GM19025 (cell line): ENCODE data around the gene EFCAB14.
"Not testable (repeated sequence)": the region's sequence is repeated elsewhere in the genome, so short reads cannot be mapped to it uniquely, and the experiment has no call there.

Experiments used
- ATAC-seq: cut with Tn5 transposase; IDR thresholded peaks from one replicate; pipeline ENCODE4 v1.9.1; 2021; ENCODE audit warnings: mild to moderate bottlenecking, low read depth, moderate library complexity; ENCODE audit not compliant: unreplicated experiment

The EFCAB14 gene

DNA sequence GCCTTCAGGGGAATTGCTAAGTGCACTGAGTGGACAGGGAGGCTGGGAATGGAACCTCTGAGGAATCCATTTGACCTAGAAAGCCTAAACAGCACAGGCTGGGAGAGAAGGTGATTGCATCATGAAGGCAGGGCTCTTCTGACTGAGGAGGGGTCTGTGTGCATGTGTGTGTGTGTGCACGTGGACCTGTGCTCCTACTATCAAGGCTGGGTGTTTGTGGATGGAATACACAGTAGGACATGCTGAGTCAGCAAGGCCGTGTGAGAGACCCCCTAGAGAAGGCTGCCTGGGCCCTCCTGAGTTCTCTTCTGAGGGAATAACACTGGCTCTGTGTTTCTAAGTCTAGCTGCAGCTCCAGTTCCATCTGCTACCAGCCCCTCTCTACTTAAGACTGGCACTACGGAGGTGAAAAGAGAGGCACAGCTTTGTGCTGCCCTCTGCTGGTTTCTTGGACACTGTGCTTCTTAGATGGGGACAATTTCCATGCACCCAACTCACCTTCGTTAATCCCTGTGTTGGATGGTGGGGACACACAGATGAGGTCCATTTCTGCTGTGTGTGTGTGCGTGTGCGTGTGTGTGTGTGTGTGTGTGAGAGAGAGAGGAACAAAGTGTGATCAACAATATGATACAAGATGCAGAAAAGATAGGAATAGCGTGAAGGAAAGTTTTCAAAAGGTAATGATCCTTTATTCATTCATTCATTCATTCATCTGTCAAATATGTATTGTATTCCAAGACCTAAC is 6.2 kb upstream of the EFCAB14 start:
- ATAC-seq, result peak; percentile 75

DNA sequence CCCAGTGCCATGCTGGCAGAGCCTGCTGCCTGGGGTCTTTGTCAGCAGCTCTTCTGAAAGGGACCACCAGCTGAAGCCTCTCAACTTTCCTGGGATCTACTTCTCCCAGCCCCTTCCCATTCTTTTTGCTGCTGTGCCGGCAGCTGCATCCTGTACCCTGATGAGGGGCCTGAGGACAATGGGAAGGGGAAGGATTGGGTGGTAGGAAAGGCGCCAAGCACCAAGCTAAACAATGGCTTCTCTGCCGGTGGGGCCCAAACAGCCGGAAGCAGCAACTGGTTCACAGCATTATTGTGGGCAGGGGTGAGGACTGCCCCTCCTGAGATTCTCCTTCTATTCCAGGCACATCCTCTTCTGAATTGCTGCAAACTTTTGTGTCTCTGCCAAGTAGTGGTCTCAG is 5.0 kb upstream of the EFCAB14 start:
- ATAC-seq, result no peak

DNA sequence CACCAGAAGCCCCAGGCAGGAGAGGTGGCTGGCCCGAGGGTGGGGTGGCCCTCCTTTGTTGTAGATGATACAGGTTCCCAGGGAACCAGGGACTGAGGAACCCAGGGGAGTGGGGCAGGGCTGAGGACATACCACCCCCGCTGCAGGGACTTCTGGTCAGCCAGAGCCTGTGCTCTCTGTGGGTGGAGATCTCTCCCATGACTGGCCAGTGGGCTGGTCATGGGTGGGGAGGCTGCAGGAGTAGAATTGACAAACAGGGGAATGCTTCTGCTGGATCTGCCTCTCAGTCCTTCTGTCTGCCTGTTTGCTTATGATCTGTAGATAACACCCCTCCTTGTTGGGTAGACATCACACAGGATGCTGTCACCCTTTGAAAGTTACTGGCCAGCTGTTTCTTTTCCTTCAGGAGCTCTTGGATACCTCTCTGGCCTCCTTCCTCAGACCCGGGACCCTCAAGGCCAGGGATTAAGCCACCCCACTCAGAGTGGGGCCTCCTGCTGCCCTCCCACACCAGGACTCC is 2.8 kb upstream of the EFCAB14 start:
- no peak for ATAC-seq

DNA sequence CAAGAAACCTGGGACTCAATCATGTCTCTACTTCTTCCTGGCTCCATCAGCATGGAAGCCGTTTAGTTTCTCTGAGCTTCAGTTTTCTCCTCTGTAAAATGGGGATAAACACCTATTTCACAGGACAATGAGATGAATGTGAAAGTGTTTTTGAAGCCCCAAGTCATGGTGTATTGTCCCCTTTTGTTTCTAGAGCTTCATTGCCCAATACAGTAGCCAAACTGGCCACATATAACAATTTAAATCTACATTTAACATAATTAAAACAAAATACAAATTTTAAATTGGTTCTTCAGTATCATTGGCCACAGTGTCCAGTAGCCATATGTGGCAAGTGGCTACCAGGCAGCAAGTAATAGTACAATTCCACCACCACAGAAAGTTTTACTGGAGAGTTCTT is 2.3 kb upstream of the EFCAB14 start:
- no peak for ATAC-seq

DNA sequence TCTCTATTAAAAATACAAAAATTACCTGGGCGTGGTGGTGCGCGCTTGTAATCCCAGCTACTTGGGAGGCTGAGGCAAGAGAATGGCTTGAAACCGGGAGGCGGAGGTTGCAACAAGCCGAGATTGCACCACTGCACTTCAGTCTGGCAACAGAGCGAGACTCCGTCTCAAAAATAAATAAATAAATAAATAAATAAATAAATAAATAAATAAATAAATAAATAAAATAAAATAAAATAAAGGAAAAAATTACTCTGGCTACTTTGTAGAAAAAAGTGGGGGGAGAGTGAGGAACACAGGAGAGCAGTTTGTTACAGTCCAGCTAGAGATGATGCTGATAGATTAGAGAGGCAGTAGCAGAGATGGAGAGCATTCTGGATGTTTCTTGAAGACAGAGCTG is 1.4 kb upstream of the EFCAB14 start:
- ATAC-seq, result not testable (repeated sequence)

DNA sequence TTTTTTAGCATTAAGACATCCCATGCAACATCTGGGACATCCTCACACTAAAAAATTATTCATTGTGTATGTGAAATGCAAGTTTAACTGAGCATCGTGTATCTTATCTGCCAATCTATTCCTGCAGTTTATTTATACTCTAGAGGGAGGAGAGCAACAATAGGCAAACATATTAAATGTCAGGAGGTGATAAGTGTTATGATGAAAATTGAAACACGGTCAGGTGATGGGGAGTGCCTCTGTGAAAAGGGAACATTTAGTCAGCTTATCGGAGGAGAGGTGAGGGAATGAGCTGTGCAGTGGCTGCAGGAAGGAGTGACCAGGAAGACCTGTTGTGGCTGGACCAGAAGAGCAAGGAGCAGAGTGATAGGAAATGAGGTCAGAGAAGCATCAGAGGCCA is 775 bp upstream of the EFCAB14 start:
- ATAC-seq, result no peak

DNA sequence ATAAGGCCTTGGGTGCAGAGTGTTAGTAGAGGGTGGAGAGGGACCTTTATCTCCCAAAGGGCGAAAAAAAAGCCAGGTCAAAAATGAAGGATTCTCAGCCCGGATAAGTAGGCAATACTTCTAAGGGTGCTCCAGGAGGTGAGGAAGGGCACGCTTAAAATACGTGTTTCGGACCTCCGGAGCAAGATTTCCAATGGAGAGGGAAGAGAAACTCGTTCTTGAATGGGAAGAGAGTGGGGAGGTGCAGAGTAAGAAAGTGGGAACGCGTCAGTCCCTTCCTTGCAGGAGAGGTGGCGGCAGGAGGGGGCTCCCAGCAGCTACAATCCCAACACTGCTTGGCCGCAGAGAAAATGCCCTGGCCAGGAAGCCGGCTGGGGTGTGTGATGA is 581 bp downstream of the EFCAB14 start:
- ATAC-seq, result no peak

DNA sequence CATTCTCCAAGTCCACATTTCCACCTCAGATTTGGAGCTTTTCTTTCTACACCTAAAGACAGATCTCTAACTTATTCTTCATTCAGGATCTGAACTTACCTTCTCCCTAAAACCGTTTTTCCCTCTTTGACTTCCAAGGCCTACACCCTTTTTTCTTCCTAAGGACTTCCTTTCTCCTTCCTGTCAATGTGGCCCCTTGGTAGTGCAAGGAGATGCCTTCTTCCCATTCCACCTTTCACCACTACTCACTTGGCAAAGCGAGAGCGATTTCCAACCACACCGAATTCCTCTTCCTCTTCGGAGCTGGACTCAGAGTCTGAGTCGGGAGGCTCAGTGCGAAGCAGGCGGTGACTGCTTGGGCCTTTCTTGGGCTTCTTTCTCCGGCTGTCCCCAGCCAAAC is 1.3 kb downstream of the EFCAB14 start:
- no peak for ATAC-seq

DNA sequence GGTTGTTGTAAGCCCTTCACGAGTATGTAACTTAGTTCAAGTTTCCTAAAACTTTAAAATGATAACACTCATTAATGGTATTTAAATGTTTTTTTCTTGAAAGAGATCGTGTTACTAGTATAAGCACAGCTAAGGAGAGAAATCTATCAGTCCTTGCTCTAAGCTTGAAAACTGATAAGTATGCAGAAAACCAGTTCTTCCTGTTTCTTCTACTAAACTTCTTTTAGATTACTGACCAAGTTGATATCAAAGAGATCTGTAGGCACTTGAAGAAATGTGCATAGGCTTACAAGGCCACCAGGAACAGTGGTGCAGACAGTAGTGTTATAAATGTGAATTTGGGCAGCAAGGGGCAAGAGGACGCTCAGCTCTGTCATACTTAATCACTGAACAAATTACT is 3.9 kb downstream of the EFCAB14 start:
- no peak for ATAC-seq

DNA sequence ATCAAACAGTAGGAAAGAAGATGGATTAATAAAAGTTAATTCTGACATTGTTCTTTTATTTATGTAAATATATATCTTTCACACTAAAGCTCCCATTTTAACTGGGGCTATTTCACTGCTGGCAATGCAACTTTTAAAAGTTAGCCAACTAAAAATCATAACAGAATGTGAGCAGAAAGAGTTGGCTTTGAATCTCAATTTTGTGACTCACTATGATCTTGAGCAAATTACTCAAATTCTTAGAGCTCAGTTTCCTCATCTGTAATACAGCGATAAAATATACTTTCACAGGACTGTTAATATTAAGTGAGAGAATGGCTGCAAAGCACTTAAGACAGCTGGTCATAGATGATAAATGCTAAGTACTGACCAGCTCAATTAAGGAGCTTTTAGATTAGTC is 10.8 kb downstream of the EFCAB14 start:
- ATAC-seq, result no peak

DNA sequence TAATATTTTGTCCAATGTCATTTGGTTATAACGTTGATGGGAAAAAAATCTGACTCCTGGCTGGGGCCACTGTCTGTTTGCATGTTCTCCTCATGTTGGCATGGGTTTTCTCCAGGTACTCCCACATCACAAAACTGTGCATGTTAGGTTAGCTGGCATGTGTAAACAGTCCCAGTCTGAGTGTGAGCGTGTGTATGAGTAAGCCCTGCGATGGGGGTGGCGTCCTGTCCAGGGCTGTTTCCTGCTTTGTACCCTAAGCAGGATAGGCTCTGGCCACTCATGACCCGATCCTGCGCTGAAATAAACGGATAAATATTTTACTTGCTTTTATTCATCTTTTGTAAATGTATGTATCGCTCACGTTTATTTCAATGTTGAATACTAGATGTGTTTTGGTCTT is 13.5 kb downstream of the EFCAB14 start:
- no peak for ATAC-seq

DNA sequence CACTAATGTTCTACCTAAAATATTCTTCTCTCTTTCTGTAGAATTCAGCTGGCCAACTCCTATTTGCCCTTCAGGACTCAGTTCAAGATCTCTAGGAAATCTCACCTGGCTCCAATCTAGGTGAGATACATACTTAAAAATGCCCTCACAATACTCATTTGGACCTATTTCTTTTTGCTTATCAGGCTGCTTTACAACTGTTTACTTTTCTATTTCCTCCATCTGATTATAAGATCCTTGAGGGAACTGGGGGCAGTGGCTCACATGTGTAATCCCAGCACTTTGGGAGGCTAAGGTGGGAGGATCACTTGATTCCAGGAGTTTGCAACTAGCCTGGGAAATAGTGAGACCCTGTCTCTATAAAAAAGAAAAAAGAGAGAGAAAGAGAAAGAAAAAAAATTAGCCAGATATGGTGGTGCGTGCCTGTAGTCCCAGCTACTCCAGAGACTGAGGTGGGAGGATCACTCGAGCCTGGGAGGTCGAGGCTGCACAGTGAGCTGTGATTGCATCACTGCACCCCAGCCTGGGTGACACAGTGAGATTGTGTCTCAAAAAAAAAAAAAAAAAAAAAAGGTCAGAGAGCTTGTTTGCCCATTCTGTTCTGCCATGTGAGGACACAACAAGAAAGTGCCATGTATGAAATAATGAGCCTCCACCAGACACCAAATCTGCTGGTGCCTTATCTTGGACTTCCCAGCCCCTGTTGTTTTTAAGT is 14.8 kb downstream of the EFCAB14 start:
- ATAC-seq, result no peak

DNA sequence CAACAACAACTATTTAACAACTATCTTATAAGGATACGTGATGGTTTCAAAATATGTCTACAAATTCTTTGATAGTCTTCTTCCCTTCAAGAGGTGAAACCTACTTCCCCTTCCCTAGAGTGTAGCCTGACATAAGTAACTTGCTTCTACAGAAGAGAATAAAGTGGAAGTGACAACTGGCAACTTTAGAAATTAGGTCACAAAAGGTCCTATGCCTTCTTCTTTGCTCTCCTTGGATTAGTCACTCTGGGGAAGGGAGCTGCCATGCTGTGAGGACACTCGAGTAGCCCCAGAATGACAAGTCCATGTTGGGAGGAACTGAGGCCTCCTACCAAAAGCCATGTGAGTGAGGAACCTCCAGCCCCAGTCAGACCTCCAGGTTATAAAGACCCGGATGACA is 19.2 kb downstream of the EFCAB14 start:
- ATAC-seq, result no peak

DNA sequence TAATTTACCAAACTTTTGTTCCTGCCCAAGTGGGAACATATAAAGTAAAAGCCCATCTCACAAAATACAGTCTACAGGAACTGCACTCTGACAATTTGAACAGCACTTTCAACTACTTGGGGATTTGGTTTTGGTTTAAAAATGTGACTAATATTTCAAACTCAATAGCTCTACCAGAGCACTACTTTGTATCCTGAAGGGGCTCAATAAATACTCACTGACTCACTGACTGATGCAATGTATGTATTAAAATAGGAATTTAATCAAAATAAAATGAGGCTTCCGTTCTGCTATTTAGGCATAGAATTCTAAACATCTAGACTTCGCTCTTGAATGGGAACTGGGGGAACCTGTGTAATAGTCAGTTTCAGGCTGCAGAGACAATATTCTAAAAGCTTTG is 21.9 kb downstream of the EFCAB14 start:
- ATAC-seq, result no peak

DNA sequence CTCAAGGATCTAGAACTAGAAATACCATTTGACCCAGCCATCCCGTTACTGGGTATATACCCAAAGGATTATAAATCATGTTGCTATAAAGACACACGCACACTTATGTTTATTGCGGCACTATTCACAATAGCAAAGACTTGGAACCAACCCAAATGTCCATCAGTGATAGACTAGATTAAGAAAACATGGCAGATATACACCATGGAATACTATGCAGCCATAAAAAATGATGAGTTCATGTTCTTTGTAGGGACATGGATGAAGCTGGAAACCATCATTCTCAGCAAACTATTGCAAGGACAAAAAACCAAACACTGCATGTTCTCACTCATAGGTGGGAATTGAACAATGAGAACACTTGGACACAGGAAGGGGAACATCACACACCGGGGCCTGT is 24.2 kb downstream of the EFCAB14 start:
- not testable (repeated sequence) for ATAC-seq

DNA sequence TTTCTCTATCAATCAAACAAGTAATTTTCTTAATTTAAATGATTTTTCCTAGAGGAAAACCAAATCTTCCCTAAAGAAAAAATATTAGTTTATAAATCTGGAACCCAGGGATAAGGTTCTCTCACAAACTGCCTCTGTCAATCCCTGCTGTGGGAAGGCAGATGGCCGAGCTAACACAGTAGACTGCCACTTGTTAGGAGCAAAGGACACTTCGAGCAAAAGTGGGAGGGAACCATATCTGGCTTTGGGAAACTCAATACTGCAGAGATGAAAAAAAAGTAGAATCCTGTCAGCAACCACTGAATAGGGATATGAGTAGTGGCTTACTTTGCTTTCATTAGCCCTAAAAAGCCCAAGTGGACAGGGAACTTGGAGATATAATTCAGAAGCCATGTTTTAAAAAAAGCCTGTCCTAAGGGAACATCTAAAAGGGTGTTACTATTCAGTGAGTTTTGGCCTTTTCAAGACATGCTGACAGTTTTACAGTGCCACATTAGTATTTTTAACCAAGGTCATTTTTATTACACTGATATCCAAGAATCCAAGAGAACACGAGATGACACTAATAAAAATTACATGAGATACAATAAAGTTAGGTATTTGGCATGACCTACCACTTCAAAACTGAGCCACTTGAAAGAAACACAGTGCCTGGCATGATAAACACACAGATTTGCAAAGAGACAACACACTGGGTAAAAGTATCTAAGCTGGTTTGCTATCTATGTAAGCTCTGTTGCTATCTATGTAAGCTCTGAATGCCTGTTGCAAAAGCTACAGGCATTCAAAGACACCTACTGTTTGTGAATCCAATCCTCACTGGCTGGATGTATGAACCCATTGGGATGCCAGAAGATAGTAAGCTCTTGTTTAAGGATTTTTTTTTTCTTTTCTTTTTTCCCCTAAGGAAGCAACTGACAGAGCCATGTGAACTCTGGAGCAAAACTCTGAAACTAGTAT is 25.8 kb downstream of the EFCAB14 start:
- no peak for ATAC-seq

DNA sequence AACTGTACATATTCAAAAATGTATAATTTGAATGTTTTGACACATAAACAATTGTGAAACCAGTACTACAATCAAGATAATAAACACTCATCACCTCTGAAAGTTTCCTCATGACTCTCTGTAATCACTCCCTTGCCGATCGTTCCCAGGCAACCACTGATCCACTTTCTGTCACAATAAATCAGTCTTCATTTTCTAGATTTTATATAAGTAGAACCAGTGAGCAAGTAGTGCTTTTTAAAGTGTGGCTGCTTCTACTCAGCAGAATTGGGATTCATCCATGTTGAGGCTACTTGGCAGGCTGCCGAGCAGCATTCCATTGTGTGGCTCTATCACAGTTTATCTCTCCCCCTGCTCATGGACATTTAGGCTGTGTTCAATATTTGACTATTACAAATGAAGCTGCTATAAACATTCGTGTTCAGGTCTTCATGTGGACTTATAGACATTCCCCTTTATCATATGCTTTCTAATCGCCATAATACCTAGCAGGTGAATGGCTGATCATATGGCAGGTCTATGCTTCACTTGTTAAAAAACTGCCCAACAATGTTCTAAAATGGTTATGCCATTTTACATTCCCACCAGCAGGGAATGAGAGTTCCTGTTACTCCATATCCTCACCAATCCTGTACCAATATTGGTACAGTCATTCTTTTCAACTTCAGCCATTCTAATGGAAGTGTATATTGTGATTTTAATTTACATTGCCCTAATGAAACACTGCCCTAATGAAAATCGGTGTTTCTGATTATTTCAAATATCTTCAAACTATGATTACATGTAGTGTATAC is 26.7 kb downstream of the EFCAB14 start:
- ATAC-seq, result no peak

DNA sequence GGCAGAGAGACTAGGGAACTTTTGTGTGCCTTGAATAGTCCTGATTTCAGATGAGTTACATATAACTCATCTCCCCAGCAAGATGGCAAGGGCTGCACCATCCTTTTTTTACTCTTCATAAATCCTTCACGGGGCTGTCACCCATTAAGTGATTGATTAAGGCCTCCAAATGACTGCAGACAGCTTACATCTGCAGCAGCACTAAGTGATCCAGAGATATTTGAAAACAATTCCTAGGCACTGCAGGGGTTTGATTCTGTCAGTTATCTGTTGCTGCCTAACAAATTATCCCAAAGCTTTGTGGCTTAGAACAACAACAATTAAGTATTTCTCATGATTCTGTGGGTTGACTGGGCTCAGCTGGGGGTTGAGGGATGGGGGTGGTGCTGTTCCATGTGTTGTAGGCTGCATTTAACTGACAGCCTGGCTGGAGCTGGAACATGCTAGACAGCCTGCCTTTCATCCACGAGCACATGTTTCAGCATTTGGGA is 27.9 kb downstream of the EFCAB14 start:
- ATAC-seq, result no peak

DNA sequence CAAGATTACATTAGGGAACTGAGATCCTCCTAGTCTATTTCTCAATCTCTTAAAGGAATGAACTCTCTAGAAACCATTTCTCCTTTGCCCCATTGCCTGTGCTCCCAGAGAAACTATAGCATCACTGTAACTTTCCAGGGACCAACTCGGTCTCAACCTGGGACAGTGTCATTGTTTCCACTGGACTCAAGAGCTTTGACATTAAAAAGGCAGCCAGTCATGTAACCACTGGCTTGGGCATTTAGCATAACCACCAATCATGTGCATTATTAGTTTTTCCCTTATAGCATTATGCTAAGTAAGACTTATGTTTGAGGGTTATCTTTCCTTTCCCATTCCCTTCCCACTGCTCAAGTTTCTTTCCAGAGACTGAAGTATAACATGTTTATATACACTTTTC is 29.0 kb downstream of the EFCAB14 start:
- ATAC-seq, result no peak

DNA sequence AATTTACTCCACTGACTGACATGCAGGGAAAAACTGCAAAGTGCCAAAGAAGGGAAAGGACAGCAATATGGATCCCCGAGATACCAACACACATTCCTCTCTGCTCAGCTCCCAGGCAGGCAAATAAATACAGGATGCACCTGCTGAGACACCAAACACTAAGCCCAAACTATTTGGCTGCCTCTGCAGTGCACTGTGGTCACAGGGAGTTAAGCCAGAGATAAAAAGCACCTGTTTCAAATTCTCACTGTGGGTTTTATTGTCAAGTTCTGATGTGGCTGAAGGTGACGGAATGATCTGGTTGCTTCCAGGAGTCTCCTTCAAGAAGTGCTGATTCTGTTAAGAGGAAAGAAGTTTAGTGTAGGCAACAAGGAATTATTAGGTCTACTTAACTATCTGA is 29.6 kb downstream of the EFCAB14 start:
- no peak for ATAC-seq
